Heart left ventricle (tissue), 13 donors: ENCODE results near the gene CTNND2.

ENCODE experiments used
- CTCF ChIP-seq, 12 donors: fragments of 200-600 bp; sonication (generic) in 4 of 12; IDR thresholded peaks; one replicate each; pipeline versions ENCODE4 v1.5.0 to v1.8.0; 2018 to 2022; ENCODE audit warnings: antibody characterized with exemption in 12 of 12, mild to moderate bottlenecking in 5 of 12
- POLR2A ChIP-seq, 2 donors: fragments of 450-650 bp; IDR thresholded peaks; one replicate each; pipeline ENCODE4 v1.6.1; 2017; ENCODE audit warnings: antibody characterized with exemption in 2 of 2, mild to moderate bottlenecking in 2 of 2, moderate library complexity in 2 of 2
- donor health status: ischemic (EF 13 %, LVEDD 7.1; RV severe dilation, severe dysfunction).
- donor health status: DM: no; HTN: yes; CAD: no.
- donor health status: DM: no; HTN: no; CAD: no.
- donor health status: ischemic (EF 25% LVEDD 6.9; RV normal size, moderate dysfunction).
- donor health status: ischemic (EF 25% LVEDD 5.7; RV mildly dilated, moderate dysfunction).
- donor health status: ischemic (EF 35%, LVEDD 5.7; RV mildly dilated, moderate dysfunction).
- donor health status: nonischemic (EF 11% LVEDD 7.7; RV severe dilation, severe dysfunction).
- donor health status: DM: yes; HTN: yes; CAD: no.
- donor health status: PGD.
- donor health status: ischemic (EF 29% LVEDD 5.4; RV normal size, mild dysfunction).
- donor health status: nonischemic (EF 23%, LVEDD 6.1; RV moderate dilation, normal function).

GRCh38 chr5:11143456-11144267, 760.6 kb downstream of the CTNND2 start:
- TF ChIP-seq CTCF (IDR thresholded peaks at IDR 0.05) (no peak), POLR2A (IDR thresholded peaks at IDR 0.05) (no peak)
